ENCODE data around the gene PGLYRP3. TPM values are rescaled to one million over a fixed set of nuclear protein-coding genes. Genes with fewer than 3 reads are reported as not detected.

PGLYRP3 gene
- total and polyA plus RNA-seq, 12 donors = not detected

- Histone ChIP-seq H3K36me3 (replicated peaks in 1 of 2) (no peaks in the 10 kb centered on the region), H3K9me3 (replicated peaks in 1 of 3) (no peaks in the 10 kb centered on the region), H3K4me1 (replicated peaks in 1 of 2) (peaks cover 6 to 11% of the 10 kb centered on the region in 2 donors), H3K4me3 (no peak within 1 kb of the TSS), H3K27ac (no peak within 1 kb of the TSS), H3K27me3 (peaks cover 28% of the 10 kb centered on the region)
- WGBS, 4 donors = 89 to 94% (median 93%) methylated on average over 3 of the region's 3 CpGs
- TF ChIP-seq, protein P1, sequence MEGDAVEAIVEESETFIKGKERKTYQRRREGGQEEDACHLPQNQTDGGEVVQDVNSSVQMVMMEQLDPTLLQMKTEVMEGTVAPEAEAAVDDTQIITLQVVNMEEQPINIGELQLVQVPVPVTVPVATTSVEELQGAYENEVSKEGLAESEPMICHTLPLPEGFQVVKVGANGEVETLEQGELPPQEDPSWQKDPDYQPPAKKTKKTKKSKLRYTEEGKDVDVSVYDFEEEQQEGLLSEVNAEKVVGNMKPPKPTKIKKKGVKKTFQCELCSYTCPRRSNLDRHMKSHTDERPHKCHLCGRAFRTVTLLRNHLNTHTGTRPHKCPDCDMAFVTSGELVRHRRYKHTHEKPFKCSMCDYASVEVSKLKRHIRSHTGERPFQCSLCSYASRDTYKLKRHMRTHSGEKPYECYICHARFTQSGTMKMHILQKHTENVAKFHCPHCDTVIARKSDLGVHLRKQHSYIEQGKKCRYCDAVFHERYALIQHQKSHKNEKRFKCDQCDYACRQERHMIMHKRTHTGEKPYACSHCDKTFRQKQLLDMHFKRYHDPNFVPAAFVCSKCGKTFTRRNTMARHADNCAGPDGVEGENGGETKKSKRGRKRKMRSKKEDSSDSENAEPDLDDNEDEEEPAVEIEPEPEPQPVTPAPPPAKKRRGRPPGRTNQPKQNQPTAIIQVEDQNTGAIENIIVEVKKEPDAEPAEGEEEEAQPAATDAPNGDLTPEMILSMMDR (IDR thresholded peaks at IDR 0.05) = no peak
- TF ChIP-seq POLR2A (IDR thresholded peaks at IDR 0.05) = no peak
- intact Hi-C loops (cut with DNase I) = no loop called here
- no peak for DNase-seq
These were observed 53.4 kb downstream of the PGLYRP3 start, which contains the start of gene LORICRIN for GRCh38 chr1:153259387-153259786. TSS of gene LORICRIN (plus strand) at chr1:153259687. CDS start at chr1:153260950, 1,263 bp downstream.

DNA sequence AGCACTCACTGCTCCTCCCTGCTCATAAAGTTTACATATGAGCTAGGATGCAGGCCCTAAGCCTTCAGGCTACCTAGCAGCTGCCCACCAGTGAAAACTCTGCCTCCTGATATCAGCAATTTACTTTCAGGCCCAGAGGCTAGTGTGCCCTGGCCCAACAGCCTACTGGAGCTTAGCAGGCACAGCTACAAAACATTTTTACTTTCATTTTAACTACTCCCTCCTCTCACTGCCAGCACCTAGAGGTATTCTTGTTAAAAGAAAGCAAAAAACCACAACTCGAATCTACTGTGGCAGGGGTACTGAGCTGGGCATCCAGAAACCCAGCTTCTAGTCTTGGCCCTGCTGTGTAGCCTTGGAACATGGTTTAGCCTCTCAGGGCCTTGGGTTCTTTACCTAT, 59.1 kb downstream of the PGLYRP3 start:
- Histone ChIP-seq H3K27ac (no peak overlapping the region), H3K27me3 (peaks cover 10% of the 10 kb centered on the region), H3K36me3 (replicated peaks in 1 of 2) (no peaks in the 10 kb centered on the region), H3K4me1 (replicated peaks in 1 of 2) (no peaks in the 10 kb centered on the region), H3K9me3 (replicated peaks in 1 of 3) (no peaks in the 10 kb centered on the region), H3K4me3 (no peak overlapping the region)
- no peak for DNase-seq
- no peak for TF ChIP-seq POLR2A (IDR thresholded peaks at IDR 0.05)
- TF ChIP-seq, protein P1 (IDR thresholded peaks at IDR 0.05) = no peak
- WGBS, 4 donors = 36 to 64% (median 49%) methylated on average over 1 of the region's 1 CpG
- intact Hi-C loops (cut with DNase I) = no loop called here

DNA sequence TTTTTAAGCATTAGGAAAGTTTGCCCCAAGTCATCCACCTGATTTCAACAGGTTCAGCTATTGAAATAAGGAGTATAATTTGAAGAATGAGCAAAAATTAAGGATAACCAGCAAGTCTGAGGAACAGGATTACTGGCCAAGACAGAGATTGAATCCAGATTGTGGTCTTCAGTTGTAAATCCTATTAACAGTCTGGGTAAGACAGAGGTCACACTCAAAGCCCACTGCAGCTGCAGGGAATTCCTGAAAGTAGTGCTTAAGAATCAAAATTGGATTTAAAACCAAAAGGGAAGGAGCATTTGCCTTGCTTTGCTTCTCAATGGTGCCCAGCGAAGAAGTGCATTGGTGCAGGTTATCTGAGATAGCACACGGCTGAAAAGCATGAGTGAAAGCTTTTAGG, 59.7 kb downstream of the PGLYRP3 start:
- Histone ChIP-seq H3K9me3 (replicated peaks in 1 of 3) (no peaks in the 10 kb centered on the region), H3K36me3 (replicated peaks in 1 of 2) (no peaks in the 10 kb centered on the region), H3K4me1 (replicated peaks in 1 of 2) (no peaks in the 10 kb centered on the region), H3K27me3 (peaks cover 10% of the 10 kb centered on the region), H3K4me3 (no peak overlapping the region), H3K27ac (no peak overlapping the region)
- intact Hi-C loops (cut with DNase I) = no loop called here
- WGBS, 4 donors = 35 to 92% (median 65%) methylated on average over 2 of the region's 2 CpGs
- no peak for DNase-seq
- TF ChIP-seq, protein P1 (IDR thresholded peaks at IDR 0.05) = no peak
- TF ChIP-seq POLR2A (IDR thresholded peaks at IDR 0.05) = no peak

GRCh38 chr1:153251988-153252387, 60.8 kb downstream of the PGLYRP3 start:
- DNase-seq = no peak
- no peak for TF ChIP-seq POLR2A (IDR thresholded peaks at IDR 0.05)
- TF ChIP-seq, protein P1 (IDR thresholded peaks at IDR 0.05) = no peak
- H3K27ac ChIP-seq = no peak overlapping the region
- H3K4me3 ChIP-seq = no peak overlapping the region
- intact Hi-C loops (cut with DNase I) = no loop called here
- H3K9me3 ChIP-seq (replicated peaks in 1 of 3) = no peaks in the 10 kb centered on the region
- H3K36me3 ChIP-seq (replicated peaks in 1 of 2) = no peaks in the 10 kb centered on the region
- H3K4me1 ChIP-seq (replicated peaks in 1 of 2) = no peaks in the 10 kb centered on the region
- H3K27me3 ChIP-seq = peaks cover 10% of the 10 kb centered on the region
- WGBS, 4 donors = 82 to 86% (median 83%) methylated on average over 4 of the region's 4 CpGs
